Fibroblast of skin of scalp (primary cell): ENCODE measurements around the gene MOB3C.

Experiments used
- DNase-seq: peaks from one replicate; pipeline ENCODE4 v3.0.0-alpha.2; 2013

Gene MOB3C

GRCh38 chr1:46569884-46570725 lies 46.5 kb downstream of the MOB3C start:
- DNase-seq, result no peak

- DNase-seq, result no peak
These were observed 47.5 kb downstream of the MOB3C start for GRCh38 chr1:46569116-46569515.

GRCh38 chr1:46568461-46568891 lies 48.1 kb downstream of the MOB3C start:
- DNase-seq, result peak; percentile 14

GRCh38 chr1:46563341-46563740 lies 53.3 kb downstream of the MOB3C start:
- DNase-seq, result no peak

- DNase-seq, result no peak
These were observed 54.1 kb downstream of the MOB3C start for GRCh38 chr1:46562498-46562897.

- no peak for DNase-seq
These were observed 57.6 kb downstream of the MOB3C start for GRCh38 chr1:46558966-46559365.

GRCh38 chr1:46558141-46558963 lies 58.3 kb downstream of the MOB3C start:
- DNase-seq, result no peak
